SU-DHL-6 (cell line): Measurements from ENCODE around the gene PCSK2.

Experiments
- EZH2phosphoT487 ChIP-seq: fragments of 200-600 bp; sonication (generic), shearing (Covaris generic); conservative IDR thresholded peaks from 2 replicates; pipeline ENCODE4 v1.6.1; 2018; ENCODE audit warnings: mild to moderate bottlenecking, antibody characterized with exemption, low read length, moderate library complexity, mixed read lengths
- TF ChIP-seq, protein P1 (sequence below): fragments of 200-600 bp; sonication (generic); IDR thresholded peaks from one replicate; pipeline ENCODE4 v1.5.1; 2017; ENCODE audit warnings: antibody characterized with exemption, mild to moderate bottlenecking, low read length, moderate library complexity; ENCODE audit not compliant: insufficient read depth, poor library complexity, severe bottlenecking

DNA sequence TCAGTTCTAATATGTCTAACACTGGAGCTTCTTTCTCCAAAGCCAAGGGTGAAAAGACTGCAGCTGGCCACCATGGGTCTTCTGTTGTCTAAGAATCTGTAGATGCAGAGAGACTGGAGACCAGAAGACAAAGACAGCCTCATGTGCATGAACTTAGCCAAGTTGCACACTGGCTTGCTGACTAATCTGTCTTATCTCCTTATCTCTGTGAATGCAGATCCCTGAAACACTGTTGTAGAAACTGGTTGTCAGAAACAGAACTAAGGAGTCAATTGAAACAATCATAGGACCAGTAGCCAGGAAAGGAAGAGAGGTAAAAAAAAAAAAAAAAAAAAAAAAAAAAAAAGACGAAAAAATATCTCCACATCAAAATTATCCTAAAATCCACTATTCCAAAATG lies 194.7 kb downstream of the PCSK2 start:
- TF ChIP-seq, protein P1, sequence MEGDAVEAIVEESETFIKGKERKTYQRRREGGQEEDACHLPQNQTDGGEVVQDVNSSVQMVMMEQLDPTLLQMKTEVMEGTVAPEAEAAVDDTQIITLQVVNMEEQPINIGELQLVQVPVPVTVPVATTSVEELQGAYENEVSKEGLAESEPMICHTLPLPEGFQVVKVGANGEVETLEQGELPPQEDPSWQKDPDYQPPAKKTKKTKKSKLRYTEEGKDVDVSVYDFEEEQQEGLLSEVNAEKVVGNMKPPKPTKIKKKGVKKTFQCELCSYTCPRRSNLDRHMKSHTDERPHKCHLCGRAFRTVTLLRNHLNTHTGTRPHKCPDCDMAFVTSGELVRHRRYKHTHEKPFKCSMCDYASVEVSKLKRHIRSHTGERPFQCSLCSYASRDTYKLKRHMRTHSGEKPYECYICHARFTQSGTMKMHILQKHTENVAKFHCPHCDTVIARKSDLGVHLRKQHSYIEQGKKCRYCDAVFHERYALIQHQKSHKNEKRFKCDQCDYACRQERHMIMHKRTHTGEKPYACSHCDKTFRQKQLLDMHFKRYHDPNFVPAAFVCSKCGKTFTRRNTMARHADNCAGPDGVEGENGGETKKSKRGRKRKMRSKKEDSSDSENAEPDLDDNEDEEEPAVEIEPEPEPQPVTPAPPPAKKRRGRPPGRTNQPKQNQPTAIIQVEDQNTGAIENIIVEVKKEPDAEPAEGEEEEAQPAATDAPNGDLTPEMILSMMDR, result no peak
- no peak for TF ChIP-seq EZH2phosphoT487
